ENCODE measurements around the gene NQO1.

DNA sequence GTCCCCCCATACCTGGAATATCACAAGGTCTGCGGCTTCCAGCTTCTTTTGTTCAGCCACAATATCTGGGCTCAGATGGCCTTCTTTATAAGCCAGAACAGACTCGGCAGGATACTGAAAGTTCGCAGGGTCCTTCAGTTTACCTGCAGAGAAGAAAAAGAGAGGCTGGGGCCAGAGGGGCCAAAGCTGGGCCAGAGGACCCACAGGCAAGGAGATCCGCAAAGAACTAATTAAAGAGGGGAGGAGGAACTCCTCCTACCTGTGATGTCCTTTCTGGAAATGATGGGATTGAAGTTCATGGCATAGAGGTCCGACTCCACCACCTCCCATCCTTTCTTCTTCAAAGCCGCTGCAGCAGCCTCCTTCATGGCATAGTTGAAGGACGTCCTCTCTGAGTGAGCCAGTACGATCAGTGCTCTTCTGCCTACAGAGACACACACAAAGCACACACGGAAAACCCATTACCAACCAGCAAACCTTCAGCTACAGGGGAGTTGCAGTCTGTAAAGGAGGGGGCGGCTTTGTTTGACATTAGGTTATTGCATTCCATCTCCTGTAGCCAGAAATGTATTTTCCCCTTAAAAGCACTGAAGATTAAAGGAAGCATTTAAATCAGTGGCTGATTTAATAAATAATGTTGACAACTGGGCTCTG lies 8.1 kb downstream of the NQO1 start:
- TF ChIP-seq, protein P1, sequence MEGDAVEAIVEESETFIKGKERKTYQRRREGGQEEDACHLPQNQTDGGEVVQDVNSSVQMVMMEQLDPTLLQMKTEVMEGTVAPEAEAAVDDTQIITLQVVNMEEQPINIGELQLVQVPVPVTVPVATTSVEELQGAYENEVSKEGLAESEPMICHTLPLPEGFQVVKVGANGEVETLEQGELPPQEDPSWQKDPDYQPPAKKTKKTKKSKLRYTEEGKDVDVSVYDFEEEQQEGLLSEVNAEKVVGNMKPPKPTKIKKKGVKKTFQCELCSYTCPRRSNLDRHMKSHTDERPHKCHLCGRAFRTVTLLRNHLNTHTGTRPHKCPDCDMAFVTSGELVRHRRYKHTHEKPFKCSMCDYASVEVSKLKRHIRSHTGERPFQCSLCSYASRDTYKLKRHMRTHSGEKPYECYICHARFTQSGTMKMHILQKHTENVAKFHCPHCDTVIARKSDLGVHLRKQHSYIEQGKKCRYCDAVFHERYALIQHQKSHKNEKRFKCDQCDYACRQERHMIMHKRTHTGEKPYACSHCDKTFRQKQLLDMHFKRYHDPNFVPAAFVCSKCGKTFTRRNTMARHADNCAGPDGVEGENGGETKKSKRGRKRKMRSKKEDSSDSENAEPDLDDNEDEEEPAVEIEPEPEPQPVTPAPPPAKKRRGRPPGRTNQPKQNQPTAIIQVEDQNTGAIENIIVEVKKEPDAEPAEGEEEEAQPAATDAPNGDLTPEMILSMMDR (IDR thresholded peaks at IDR 0.05 in 8 of 11, conservative IDR thresholded peaks at IDR 0.05 in 3 of 11) = no peak
- no peak for TF ChIP-seq POLR2A (IDR thresholded peaks at IDR 0.05)
- no peak for TF ChIP-seq POLR2AphosphoS5 (IDR thresholded peaks at IDR 0.05)

All from spleen (tissue), 7 donors.